GM19372 (cell line): ENCODE measurements around the gene C1orf174.

Source experiments
- ATAC-seq: cut with Tn5 transposase; IDR thresholded peaks from one replicate; pipeline ENCODE4 v1.9.1; 2021; ENCODE audit warnings: mild to moderate bottlenecking, low read depth, moderate library complexity; ENCODE audit not compliant: unreplicated experiment

Gene C1orf174

GRCh38 chr1:3900150-3900968 is at the start of gene C1orf174:
C1orf174 (minus strand) TSS chr1:3900272; CDS start chr1:3900186, 86 bp downstream.
- ATAC-seq, result peak; percentile 62

- ATAC-seq, result no peak
Measured at GRCh38 chr1:3948344-3948743, 48.3 kb upstream of the C1orf174 start.

- no peak for ATAC-seq
Measured at GRCh38 chr1:3945916-3946840, 46.1 kb upstream of the C1orf174 start.

- ATAC-seq, result no peak
Measured at GRCh38 chr1:3945222-3945621, 45.1 kb upstream of the C1orf174 start.

GRCh38 chr1:3944578-3945125 is 44.6 kb upstream of the C1orf174 start:
- no peak for ATAC-seq

- ATAC-seq, result no peak
Measured at GRCh38 chr1:3943806-3944577, 43.9 kb upstream of the C1orf174 start.

- no peak for ATAC-seq
Measured at GRCh38 chr1:3943123-3943431, 43.0 kb upstream of the C1orf174 start.

GRCh38 chr1:3942416-3943122 is 42.5 kb upstream of the C1orf174 start:
- no peak for ATAC-seq

- no peak for ATAC-seq
Measured at GRCh38 chr1:3940754-3941345, 40.8 kb upstream of the C1orf174 start.

- ATAC-seq, result no peak
Measured at GRCh38 chr1:3940081-3940753, 40.1 kb upstream of the C1orf174 start.

- ATAC-seq, result no peak
Measured at GRCh38 chr1:3939242-3940080, 39.4 kb upstream of the C1orf174 start.

- no peak for ATAC-seq
Measured at GRCh38 chr1:3932156-3932919, 32.3 kb upstream of the C1orf174 start.

- no peak for ATAC-seq
Measured at GRCh38 chr1:3931007-3931912, 31.2 kb upstream of the C1orf174 start.

GRCh38 chr1:3930301-3931006 is 30.4 kb upstream of the C1orf174 start:
- no peak for ATAC-seq

GRCh38 chr1:3929126-3929525 is 29.1 kb upstream of the C1orf174 start:
- ATAC-seq, result no peak

GRCh38 chr1:3928586-3928985 is 28.5 kb upstream of the C1orf174 start:
- ATAC-seq, result no peak
